HG03196 (cell line): Measurements from ENCODE around the gene ZNF862.
"Not testable (repeated sequence)": the region's sequence is repeated elsewhere in the genome, so short reads cannot be mapped to it uniquely, and the experiment has no call there.

ENCODE experiments used
- ATAC-seq: cut with Tn5 transposase; IDR thresholded peaks from one replicate; pipeline ENCODE4 v1.9.1; 2021; ENCODE audit not compliant: unreplicated experiment

The ZNF862 gene

GRCh38 chr7:149879766-149880637, 41.8 kb downstream of the ZNF862 start:
- ATAC-seq, result no peak

- no peak for ATAC-seq
Measured at GRCh38 chr7:149880638-149881311, 42.6 kb downstream of the ZNF862 start.

- no peak for ATAC-seq
Measured at GRCh38 chr7:149881328-149882247, 43.4 kb downstream of the ZNF862 start.

- ATAC-seq, result no peak
Measured at GRCh38 chr7:149882248-149883047, 44.3 kb downstream of the ZNF862 start.

- ATAC-seq, result no peak
Measured at GRCh38 chr7:149883048-149883438, 44.9 kb downstream of the ZNF862 start.

GRCh38 chr7:149883452-149883861, 45.3 kb downstream of the ZNF862 start:
- no peak for ATAC-seq

- no peak for ATAC-seq
Measured at GRCh38 chr7:149884016-149884415, 45.8 kb downstream of the ZNF862 start.

GRCh38 chr7:149884541-149884940, 46.4 kb downstream of the ZNF862 start:
- no peak for ATAC-seq

- ATAC-seq, result no peak
Measured at GRCh38 chr7:149885191-149886017, 47.2 kb downstream of the ZNF862 start.

GRCh38 chr7:149886018-149886415, 47.8 kb downstream of the ZNF862 start:
- no peak for ATAC-seq

GRCh38 chr7:149887311-149887710, 49.1 kb downstream of the ZNF862 start:
- no peak for ATAC-seq

GRCh38 chr7:149890715-149891114, 52.5 kb downstream of the ZNF862 start:
- ATAC-seq, result not testable (repeated sequence)

- not testable (repeated sequence) for ATAC-seq
Measured at GRCh38 chr7:149894957-149895356, 56.8 kb downstream of the ZNF862 start.

GRCh38 chr7:149907776-149908376, 69.7 kb downstream of the ZNF862 start:
- not testable (repeated sequence) for ATAC-seq

GRCh38 chr7:149910219-149910618, 72.0 kb downstream of the ZNF862 start:
- not testable (repeated sequence) for ATAC-seq

GRCh38 chr7:149912126-149912525, 74.0 kb downstream of the ZNF862 start:
- ATAC-seq, result not testable (repeated sequence)
